HepG2 (cell line): Measurements from ENCODE around the gene CRTC2. TPM values are rescaled to one million over a fixed set of nuclear protein-coding genes. Genes with fewer than 3 reads are reported as not detected.
A peak's percentile ranks its signal among the peaks of the same experiment; 100 is the strongest.

Experiments
- ASH2L ChIP-seq: fragments of 300-600, 200-600 bp; sonication (generic); IDR thresholded peaks from 2 replicates; pipeline ENCODE4 v1.7.0; 2017; ENCODE audit warnings: low read depth, mild to moderate bottlenecking, moderate library complexity, mixed read lengths, low read length; ENCODE audit not compliant: insufficient read length
- FOSL2 ChIP-seq: sonication (generic); formaldehyde crosslinking; IDR thresholded peaks from 2 replicates; pipeline ENCODE4 v1.4.0; 2020; ENCODE audit warnings: missing genetic modification reagents
- MED13 ChIP-seq: sonication (generic); formaldehyde crosslinking; IDR thresholded peaks from 2 replicates; pipeline ENCODE4 v1.5.0; 2020; ENCODE audit warnings: missing genetic modification reagents
- NCOA5 ChIP-seq: sonication (generic); formaldehyde crosslinking; IDR thresholded peaks from 2 replicates; pipeline ENCODE4 v1.4.0; 2020; ENCODE audit warnings: missing genetic modification reagents
- NR2C2 ChIP-seq: sonication (generic); formaldehyde crosslinking; IDR thresholded peaks from 2 replicates; pipeline ENCODE4 v1.4.0; 2020; ENCODE audit warnings: missing genetic modification reagents, mild to moderate bottlenecking, moderate library complexity, borderline replicate concordance
- NRL ChIP-seq: sonication (generic); formaldehyde crosslinking; IDR thresholded peaks from 2 replicates; pipeline ENCODE4 v1.5.0; 2020; ENCODE audit warnings: missing genetic modification reagents, mild to moderate bottlenecking, moderate library complexity, borderline replicate concordance
- REL ChIP-seq: sonication (generic); formaldehyde crosslinking; conservative IDR thresholded peaks from 2 replicates; pipeline ENCODE4 v1.8.0; 2022; ENCODE audit warnings: mild to moderate bottlenecking, missing genetic modification reagents, moderate library complexity
- SMARCE1 ChIP-seq: fragments of 450-650 bp; IDR thresholded peaks from 2 replicates; pipeline ENCODE4 v1.6.1; 2017; ENCODE audit warnings: borderline replicate concordance
- SPEN ChIP-seq: sonication (generic); formaldehyde crosslinking; IDR thresholded peaks from 2 replicates; pipeline ENCODE4 v1.5.1; 2020; ENCODE audit warnings: low read depth, mild to moderate bottlenecking, missing genetic modification reagents
- TFAP4 ChIP-seq: sonication (generic); IDR thresholded peaks from 2 replicates; pipeline ENCODE4 v1.6.1; 2016; ENCODE audit warnings: low read depth, borderline replicate concordance
- TOE1 ChIP-seq: sonication (generic); formaldehyde crosslinking; IDR thresholded peaks from 2 replicates; pipeline ENCODE4 v1.4.0; 2020; ENCODE audit warnings: mild to moderate bottlenecking, missing genetic modification reagents
- ZC3H13 ChIP-seq: sonication (generic); formaldehyde crosslinking; IDR thresholded peaks from 2 replicates; pipeline ENCODE4 v1.8.1; 2023; ENCODE audit warnings: mild to moderate bottlenecking, missing genetic modification reagents, moderate library complexity
- ZNF282 ChIP-seq: fragments of 450-650 bp; IDR thresholded peaks from 2 replicates; pipeline ENCODE4 v1.6.1; 2018; ENCODE audit not compliant: partially characterized antibody
- ZNF30 ChIP-seq: sonication (generic); formaldehyde crosslinking; IDR thresholded peaks from 2 replicates; pipeline ENCODE4 v1.5.0; 2020; ENCODE audit warnings: mild to moderate bottlenecking, missing genetic modification reagents
- ZNF33B ChIP-seq: sonication (generic); formaldehyde crosslinking; IDR thresholded peaks from 2 replicates; pipeline ENCODE4 v1.5.1; 2020; ENCODE audit warnings: mild to moderate bottlenecking, missing genetic modification reagents
- ZNF414 ChIP-seq: sonication (generic); formaldehyde crosslinking; IDR thresholded peaks from 2 replicates; pipeline ENCODE4 v1.5.0; 2020; ENCODE audit warnings: missing genetic modification reagents
- ZNF775 ChIP-seq: sonication (generic); formaldehyde crosslinking; IDR thresholded peaks from 2 replicates; pipeline ENCODE4 v1.4.0; 2020; ENCODE audit warnings: missing genetic modification reagents, mild to moderate bottlenecking, moderate library complexity, borderline replicate concordance
- ZSCAN12 ChIP-seq: sonication (generic); formaldehyde crosslinking; IDR thresholded peaks from 2 replicates; pipeline ENCODE4 v1.9.0; 2021; ENCODE audit warnings: mild to moderate bottlenecking, missing genetic modification reagents
- ZSCAN25 ChIP-seq: sonication (generic); formaldehyde crosslinking; IDR thresholded peaks from 2 replicates; pipeline ENCODE4 v1.8.0; 2022; ENCODE audit warnings: mild to moderate bottlenecking, missing genetic modification reagents
- ZUFSP ChIP-seq: sonication (generic); formaldehyde crosslinking; IDR thresholded peaks from 2 replicates; pipeline ENCODE4 v1.9.0; 2021; ENCODE audit warnings: missing genetic modification reagents, mild to moderate bottlenecking, borderline replicate concordance
- polyA plus RNA-seq, 8 experiments: library from polyadenylated mRNA; depleted of rRNA in 3 of 8; stranded (reverse) in 7 of 8; unstranded in 1 of 8; fragments of >200 nt; fragmentation: Illumina TruSeq in 4 of 8; extraction: Trizol in 4 of 8; gene quantifications; 2 replicates each; pipeline versions ENCODE4 v1.2.1 to v1.2.3, GENCODE V29; 2011 to 2016; ENCODE audit warnings: low read depth in 4 of 8, missing spikeins in 1 of 8, mixed read lengths in 1 of 8; ENCODE audit not compliant: insufficient read depth in 1 of 8
- total RNA-seq, 5 experiments: library from RNA; depleted of rRNA; stranded (reverse); fragments of >200 nt; fragmentation: Illumina TruSeq; extraction: Trizol; gene quantifications; 2 replicates each; pipeline ENCODE4 v1.2.3, GENCODE V29; 2016; ENCODE audit warnings: low read depth in 1 of 5
- TF ChIP-seq, protein P1 (sequence below): IDR thresholded peaks from 2 replicates; pipeline ENCODE4 v1.6.1; 2016; ENCODE audit warnings: low read depth, borderline replicate concordance
- TF ChIP-seq, protein P2 (sequence below): sonication (generic); formaldehyde crosslinking; conservative IDR thresholded peaks from 2 replicates; pipeline ENCODE4 v1.8.0; 2022; ENCODE audit warnings: missing genetic modification reagents
- TF ChIP-seq, protein P3 (sequence below): fragments of 450-650 bp; IDR thresholded peaks from 2 replicates; pipeline ENCODE4 v1.6.1; 2016

Gene CRTC2
- total and polyA plus RNA-seq, 2 of the 13 experiments (the other 11 are each of a cell fraction or from before 2014, with no cell fraction given), result 6.1 to 26.7 TPM

DNA sequence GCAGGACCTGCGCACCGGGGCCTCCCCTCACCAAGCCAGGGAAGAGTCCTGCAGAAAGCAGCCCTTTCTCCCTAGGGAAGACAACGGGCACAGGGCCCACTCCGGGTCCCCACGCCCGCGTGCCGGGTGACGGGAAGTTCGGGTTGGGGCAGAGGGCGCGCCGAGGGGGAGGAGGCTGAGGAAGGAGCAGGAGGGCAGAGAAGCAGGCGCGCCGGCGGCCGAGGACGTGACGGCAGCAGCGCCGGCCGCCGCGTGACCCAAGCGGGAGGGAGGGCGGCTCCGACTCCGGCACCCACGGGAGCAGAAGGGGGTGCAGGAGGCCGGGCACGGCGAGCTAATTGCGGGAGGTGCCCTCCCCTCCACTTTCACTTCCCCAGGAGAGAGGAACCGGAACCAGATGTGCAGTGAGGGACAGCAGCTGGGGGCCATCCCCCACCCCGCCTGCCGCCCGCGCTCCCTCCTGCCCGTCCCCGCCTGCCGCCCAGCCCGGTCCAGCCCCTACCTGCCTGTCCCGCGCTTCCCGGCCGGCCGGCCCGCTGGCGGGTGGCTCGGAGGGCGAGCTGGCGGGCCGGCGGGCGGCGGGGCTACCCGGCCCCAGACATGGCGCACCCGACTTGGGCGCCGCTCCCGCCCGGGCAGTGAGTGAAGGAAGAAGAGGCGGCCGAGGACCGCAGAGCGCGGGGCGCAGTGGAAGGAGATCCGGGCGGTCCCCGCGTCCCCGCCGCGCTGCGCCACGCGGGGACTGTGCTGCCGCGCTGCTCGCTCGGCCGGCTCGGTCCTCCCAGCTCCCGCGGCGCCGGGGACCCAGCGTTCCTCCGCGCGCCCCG lies 12.4 kb downstream of the CRTC2 start (continued):
- TF ChIP-seq ZC3H13 (CRISPR knock-in tag) (no peak), FOSL2 (CRISPR knock-in tag) (peak; percentile 9; the same call in 1 of the 2 replicates), ZSCAN12 (CRISPR knock-in tag) (no peak), ASH2L (no peak), SPEN (CRISPR knock-in tag) (0 out of 2 replicates have a peak, but pooled peaks have one; percentile 15), ZNF33B (CRISPR knock-in tag) (peak; percentile 39; the same call in 1 of the 2 replicates), TFAP4 (peak; percentile 67; the same call in 1 of the 2 replicates), SMARCE1 (no peak), MED13 (CRISPR knock-in tag) (no peak), NR2C2 (CRISPR knock-in tag) (peak; percentile 69; the same call in 1 of the 2 replicates), ZNF282 (no peak), REL (CRISPR knock-in tag) (peak; percentile 20; the same call in 1 of the 2 replicates), ZSCAN25 (CRISPR knock-in tag) (no peak), ZUFSP (CRISPR knock-in tag) (no peak), ZNF30 (CRISPR knock-in tag) (no peak), ZNF414 (CRISPR knock-in tag) (no peak; the same call in 1 of the 2 replicates), NCOA5 (CRISPR knock-in tag) (no peak), NRL (peak; percentile 60), ZNF775 (no peak), TOE1 (CRISPR knock-in tag) (no peak)
- TF ChIP-seq, protein P1, sequence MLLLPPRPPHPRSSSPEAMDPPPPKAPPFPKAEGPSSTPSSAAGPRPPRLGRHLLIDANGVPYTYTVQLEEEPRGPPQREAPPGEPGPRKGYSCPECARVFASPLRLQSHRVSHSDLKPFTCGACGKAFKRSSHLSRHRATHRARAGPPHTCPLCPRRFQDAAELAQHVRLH (CRISPR knock-in tag), result no peak
- TF ChIP-seq, protein P2, sequence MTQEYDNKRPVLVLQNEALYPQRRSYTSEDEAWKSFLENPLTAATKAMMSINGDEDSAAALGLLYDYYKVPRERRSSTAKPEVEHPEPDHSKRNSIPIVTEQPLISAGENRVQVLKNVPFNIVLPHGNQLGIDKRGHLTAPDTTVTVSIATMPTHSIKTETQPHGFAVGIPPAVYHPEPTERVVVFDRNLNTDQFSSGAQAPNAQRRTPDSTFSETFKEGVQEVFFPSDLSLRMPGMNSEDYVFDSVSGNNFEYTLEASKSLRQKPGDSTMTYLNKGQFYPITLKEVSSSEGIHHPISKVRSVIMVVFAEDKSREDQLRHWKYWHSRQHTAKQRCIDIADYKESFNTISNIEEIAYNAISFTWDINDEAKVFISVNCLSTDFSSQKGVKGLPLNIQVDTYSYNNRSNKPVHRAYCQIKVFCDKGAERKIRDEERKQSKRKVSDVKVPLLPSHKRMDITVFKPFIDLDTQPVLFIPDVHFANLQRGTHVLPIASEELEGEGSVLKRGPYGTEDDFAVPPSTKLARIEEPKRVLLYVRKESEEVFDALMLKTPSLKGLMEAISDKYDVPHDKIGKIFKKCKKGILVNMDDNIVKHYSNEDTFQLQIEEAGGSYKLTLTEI (CRISPR knock-in tag), result no peak
- TF ChIP-seq, protein P3, sequence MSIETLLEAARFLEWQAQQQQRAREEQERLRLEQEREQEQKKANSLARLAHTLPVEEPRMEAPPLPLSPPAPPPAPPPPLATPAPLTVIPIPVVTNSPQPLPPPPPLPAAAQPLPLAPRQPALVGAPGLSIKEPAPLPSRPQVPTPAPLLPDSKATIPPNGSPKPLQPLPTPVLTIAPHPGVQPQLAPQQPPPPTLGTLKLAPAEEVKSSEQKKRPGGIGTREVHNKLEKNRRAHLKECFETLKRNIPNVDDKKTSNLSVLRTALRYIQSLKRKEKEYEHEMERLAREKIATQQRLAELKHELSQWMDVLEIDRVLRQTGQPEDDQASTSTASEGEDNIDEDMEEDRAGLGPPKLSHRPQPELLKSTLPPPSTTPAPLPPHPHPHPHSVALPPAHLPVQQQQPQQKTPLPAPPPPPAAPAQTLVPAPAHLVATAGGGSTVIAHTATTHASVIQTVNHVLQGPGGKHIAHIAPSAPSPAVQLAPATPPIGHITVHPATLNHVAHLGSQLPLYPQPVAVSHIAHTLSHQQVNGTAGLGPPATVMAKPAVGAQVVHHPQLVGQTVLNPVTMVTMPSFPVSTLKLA, result no peak
